Vagina (tissue), 2 donors: ENCODE results near the gene RPL27A. TPM values are rescaled to one million over a fixed set of nuclear protein-coding genes. Genes with fewer than 3 reads are reported as not detected.

Experiments
- DNase-seq, 2 donors: peaks; one replicate each; pipeline ENCODE4 v3.0.0-alpha.2; 2017; ENCODE audit errors: extremely low spot score in 2 of 2
- H3K27ac ChIP-seq: fragments of 200-600 bp; sonication (generic); one replicate; pipeline ENCODE4 v1.5.1; 2019
- H3K27me3 ChIP-seq: fragments of 200-600 bp; sonication (generic); one replicate; pipeline ENCODE4 v1.5.1; 2019
- H3K36me3 ChIP-seq, 2 donors: fragments of 200-600 bp; sonication (generic); one replicate each; pipeline ENCODE4 v1.5.1; 2017 to 2019
- H3K4me1 ChIP-seq: fragments of 200-600 bp; sonication (generic); one replicate; pipeline ENCODE4 v1.5.1; 2019
- H3K4me3 ChIP-seq, 2 donors: fragments of 200-600 bp; sonication (generic); 1 replicate in 1 of 2; 2 replicates in 1 of 2; pipeline ENCODE4 v1.5.1; 2016 to 2019
- H3K9me3 ChIP-seq: fragments of 200-600 bp; sonication (generic); one replicate; pipeline ENCODE4 v1.5.1; 2019
- CTCF ChIP-seq, 3 experiments: fragments of 450-650 bp in 2 of 3; fragments of 200-600 bp in 1 of 3; sonication (generic) in 1 of 3; IDR thresholded peaks; one replicate each; pipeline ENCODE4 v1.5.1; 2017 to 2019; ENCODE audit warnings: antibody characterized with exemption in 3 of 3, mild to moderate bottlenecking in 2 of 3, moderate library complexity in 2 of 3
- POLR2A ChIP-seq, 2 donors: fragments of 450-650 bp; IDR thresholded peaks; one replicate each; pipeline ENCODE4 v1.6.1; 2017; ENCODE audit warnings: antibody characterized with exemption in 2 of 2, mild to moderate bottlenecking in 2 of 2, moderate library complexity in 2 of 2
- POLR2AphosphoS5 ChIP-seq, 2 donors: sonication (generic); formaldehyde crosslinking; IDR thresholded peaks; one replicate each; pipeline ENCODE4 v1.9.0; 2017; ENCODE audit warnings: antibody characterized with exemption in 2 of 2, mild to moderate bottlenecking in 2 of 2, low read depth in 1 of 2; ENCODE audit not compliant: insufficient read depth in 1 of 2
- intact Hi-C: fragments of 100-400 bp; cut with DNase I; formaldehyde crosslinking; loops from one replicate; pipeline ENCODE4 v1.15.1; 2023
- total RNA-seq: library from RNA; depleted of rRNA; stranded (reverse); fragments of >200 nt; gene quantifications from one replicate; pipeline ENCODE4 v1.2.3, GENCODE V29; 2016

The RPL27A gene
- total RNA-seq, 1 donor from 2014 or later, result 1,279 TPM

- no peaks in the 10 kb centered on the region for H3K27me3 ChIP-seq
- H3K9me3 ChIP-seq, result no peaks in the 10 kb centered on the region
- H3K4me3 ChIP-seq, result no peak overlapping the region
- no peak overlapping the region for H3K27ac ChIP-seq
- no peaks in the 10 kb centered on the region for H3K4me1 ChIP-seq
- peaks cover 0 to 81% of the 10 kb centered on the region in 2 donors for H3K36me3 ChIP-seq
- DNase-seq, result no peak
- no peak for TF ChIP-seq CTCF (IDR thresholded peaks at IDR 0.05)
- no peak for TF ChIP-seq POLR2A (IDR thresholded peaks at IDR 0.05)
- TF ChIP-seq POLR2AphosphoS5 (IDR thresholded peaks at IDR 0.05; ENCODE audit: insufficient read depth in 1 of 2, low read depth in 1 of 2), result no peak
- intact Hi-C loops, result no loop called here
These were observed 14.5 kb downstream of the RPL27A start for GRCh38 chr11:8697054-8697453.

DNA sequence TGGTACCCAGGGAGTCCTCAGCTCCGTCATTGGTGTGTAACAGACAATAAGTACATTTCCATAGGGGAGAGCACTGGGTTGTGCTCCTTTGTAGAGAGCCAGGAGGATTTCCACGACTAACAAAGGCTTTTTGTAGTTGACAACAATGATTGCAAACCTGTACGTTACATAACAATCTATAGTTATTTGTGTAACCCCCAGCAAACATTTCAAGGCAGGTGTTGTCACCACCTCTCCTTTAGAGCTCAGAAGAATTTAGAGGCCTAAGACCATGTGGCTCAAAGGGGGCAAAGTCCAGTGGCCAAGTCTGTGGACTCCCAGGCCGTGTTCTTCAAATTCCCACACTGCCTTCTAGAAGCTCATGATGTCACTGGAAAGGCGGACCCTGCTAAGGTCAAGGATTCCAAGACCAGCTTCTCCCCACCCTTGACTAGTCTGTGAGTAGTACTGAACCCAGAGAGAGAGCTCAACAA, 15.8 kb downstream of the RPL27A start:
- no peak overlapping the region for H3K4me3 ChIP-seq
- H3K4me1 ChIP-seq, result no peaks in the 10 kb centered on the region
- no peak overlapping the region for H3K27ac ChIP-seq
- peaks cover 0 to 81% of the 10 kb centered on the region in 2 donors for H3K36me3 ChIP-seq
- no peaks in the 10 kb centered on the region for H3K9me3 ChIP-seq
- H3K27me3 ChIP-seq, result no peaks in the 10 kb centered on the region
- TF ChIP-seq POLR2AphosphoS5 (IDR thresholded peaks at IDR 0.05; ENCODE audit: insufficient read depth in 1 of 2, low read depth in 1 of 2) (no peak), CTCF (IDR thresholded peaks at IDR 0.05) (no peak), POLR2A (IDR thresholded peaks at IDR 0.05) (no peak)
- DNase-seq, result no peak
- intact Hi-C loops, result no loop called here

DNA sequence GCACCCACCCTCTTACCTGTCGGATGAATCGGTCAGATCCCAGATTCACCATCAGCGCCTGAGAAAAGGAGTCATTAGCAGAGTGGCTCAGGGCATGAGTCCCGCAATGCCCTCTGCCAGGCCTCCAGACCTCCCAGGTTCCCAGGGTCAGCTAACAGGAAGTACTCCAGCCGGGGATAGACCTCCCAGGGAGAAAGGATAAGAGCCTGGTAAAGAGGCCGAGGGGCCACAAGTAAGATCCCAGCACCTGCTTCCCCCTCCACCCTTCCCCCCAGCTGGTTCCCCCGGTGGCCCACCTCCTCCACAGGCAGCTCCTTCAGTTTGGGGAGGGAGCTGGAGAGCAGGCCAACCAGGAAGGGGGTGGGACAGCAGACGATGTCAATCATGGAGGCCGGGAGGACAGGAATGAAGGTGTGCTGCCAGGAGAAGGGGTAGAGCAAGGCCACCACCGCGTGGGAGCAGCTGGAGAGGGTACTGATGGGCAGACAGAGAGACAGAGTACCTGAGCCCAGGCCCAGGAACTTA, 16.4 kb downstream of the RPL27A start:
- Histone ChIP-seq H3K9me3 (no peaks in the 10 kb centered on the region), H3K36me3 (peaks cover 0 to 81% of the 10 kb centered on the region in 2 donors), H3K27ac (no peak overlapping the region), H3K4me3 (no peak overlapping the region), H3K4me1 (no peaks in the 10 kb centered on the region), H3K27me3 (no peaks in the 10 kb centered on the region)
- TF ChIP-seq POLR2AphosphoS5 (IDR thresholded peaks at IDR 0.05; ENCODE audit: insufficient read depth in 1 of 2, low read depth in 1 of 2) (no peak), CTCF (IDR thresholded peaks at IDR 0.05) (no peak), POLR2A (IDR thresholded peaks at IDR 0.05) (no peak)
- intact Hi-C loops, result no loop called here
- DNase-seq, result no peak

GRCh38 chr11:8699903-8700302, 17.3 kb downstream of the RPL27A start:
- intact Hi-C loops, result no loop called here
- Histone ChIP-seq H3K4me1 (no peaks in the 10 kb centered on the region), H3K27ac (peak overlapping the region; percentile 51), H3K9me3 (no peaks in the 10 kb centered on the region), H3K4me3 (no peak overlapping the region), H3K27me3 (no peaks in the 10 kb centered on the region), H3K36me3 (peaks cover 0 to 74% of the 10 kb centered on the region in 2 donors)
- no peak for TF ChIP-seq POLR2AphosphoS5 (IDR thresholded peaks at IDR 0.05; ENCODE audit: insufficient read depth in 1 of 2, low read depth in 1 of 2)
- TF ChIP-seq POLR2A (IDR thresholded peaks at IDR 0.05), result no peak
- no peak for TF ChIP-seq CTCF (IDR thresholded peaks at IDR 0.05)
- DNase-seq, result no peak

GRCh38 chr11:8701891-8702597, 19.5 kb downstream of the RPL27A start:
- DNase-seq, result no peak
- H3K27ac ChIP-seq, result no peak overlapping the region
- intact Hi-C loops, result no loop called here
- H3K4me3 ChIP-seq, result no peak overlapping the region
- H3K36me3 ChIP-seq, result peaks cover 0 to 66% of the 10 kb centered on the region in 2 donors
- no peak for TF ChIP-seq POLR2AphosphoS5 (IDR thresholded peaks at IDR 0.05; ENCODE audit: insufficient read depth in 1 of 2, low read depth in 1 of 2)
- no peak for TF ChIP-seq CTCF (IDR thresholded peaks at IDR 0.05)
- TF ChIP-seq POLR2A (IDR thresholded peaks at IDR 0.05), result no peak
- H3K27me3 ChIP-seq, result no peaks in the 10 kb centered on the region
- H3K4me1 ChIP-seq, result peaks cover 2% of the 10 kb centered on the region
- H3K9me3 ChIP-seq, result no peaks in the 10 kb centered on the region
